SIG-M5 treated with dmso at 0.1 percent for 504 hours (cell line): ENCODE data around the gene PRKAG1.

Experiments
- DNase-seq: peaks from one replicate; lab custom pipeline; 2025; ENCODE audit not compliant: unreplicated experiment; lab: John Stamatoyannopoulos, UW

The PRKAG1 gene

GRCh38 chr12:48986720-48987291 lies 31.8 kb downstream of the PRKAG1 start:
- DNase-seq = no peak

- DNase-seq = no peak
Measured at GRCh38 chr12:48985901-48986300, 32.7 kb downstream of the PRKAG1 start.

GRCh38 chr12:48985475-48985897 lies 33.1 kb downstream of the PRKAG1 start:
- DNase-seq = no peak

GRCh38 chr12:48982397-48983080 lies 36.0 kb downstream of the PRKAG1 start:
- no peak for DNase-seq

- DNase-seq = no peak
Measured at GRCh38 chr12:48981757-48982157, 36.8 kb downstream of the PRKAG1 start.

GRCh38 chr12:48980953-48981756 lies 37.4 kb downstream of the PRKAG1 start:
- DNase-seq = no peak

GRCh38 chr12:48980389-48980952 lies 38.1 kb downstream of the PRKAG1 start:
- peak; percentile 26 for DNase-seq

GRCh38 chr12:48979602-48980388 lies 38.8 kb downstream of the PRKAG1 start:
- no peak for DNase-seq

- no peak for DNase-seq
Measured at GRCh38 chr12:48978741-48979601, 39.6 kb downstream of the PRKAG1 start.

- no peak for DNase-seq
Measured at GRCh38 chr12:48978291-48978740, 40.3 kb downstream of the PRKAG1 start, which contains the start of gene WNT1. Gene WNT1 (plus strand): TSS chr12:48978322. CDS start chr12:48978651, 329 bp downstream.

- peak; percentile 39 for DNase-seq
Measured at GRCh38 chr12:48977290-48978281, 41.0 kb downstream of the PRKAG1 start.

- no peak for DNase-seq
Measured at GRCh38 chr12:48973941-48974673, 44.5 kb downstream of the PRKAG1 start.

GRCh38 chr12:48973531-48973930 lies 45.0 kb downstream of the PRKAG1 start:
- DNase-seq = no peak

- no peak for DNase-seq
Measured at GRCh38 chr12:48972952-48973483, 45.6 kb downstream of the PRKAG1 start.

GRCh38 chr12:48972213-48972951 lies 46.2 kb downstream of the PRKAG1 start:
- peak; percentile 94 for DNase-seq

GRCh38 chr12:48970702-48971334 lies 47.8 kb downstream of the PRKAG1 start:
- no peak for DNase-seq
